Esophagus squamous epithelium (tissue), 4 donors: ENCODE results near the gene UNK.

Experiments
- CTCF ChIP-seq, 6 experiments: fragments of 450-650 bp in 4 of 6; fragments of 200-600 bp in 2 of 6; sonication (generic) in 2 of 6; IDR thresholded peaks; one replicate each; pipeline ENCODE4 v1.5.1; 2016 to 2019; ENCODE audit warnings: antibody characterized with exemption in 6 of 6, mild to moderate bottlenecking in 4 of 6, moderate library complexity in 4 of 6
- POLR2A ChIP-seq, 4 donors: fragments of 450-650 bp; IDR thresholded peaks; one replicate each; pipeline ENCODE4 v1.6.1; 2017; ENCODE audit warnings: antibody characterized with exemption in 4 of 4, mild to moderate bottlenecking in 4 of 4, moderate library complexity in 3 of 4

- TF ChIP-seq CTCF (IDR thresholded peaks at IDR 0.05) = no peak
- no peak for TF ChIP-seq POLR2A (IDR thresholded peaks at IDR 0.05)
Measured at GRCh38 chr17:75773121-75773807, 11.3 kb upstream of the UNK start.
